ENCODE results near the gene DNAJB8. TPM values are rescaled to one million over a fixed set of nuclear protein-coding genes. Genes with fewer than 3 reads are reported as not detected.

DNAJB8 gene
- polyA plus RNA-seq, 2 of the 4 experiments (the other 2 are of a cell fraction), result not detected

DNA sequence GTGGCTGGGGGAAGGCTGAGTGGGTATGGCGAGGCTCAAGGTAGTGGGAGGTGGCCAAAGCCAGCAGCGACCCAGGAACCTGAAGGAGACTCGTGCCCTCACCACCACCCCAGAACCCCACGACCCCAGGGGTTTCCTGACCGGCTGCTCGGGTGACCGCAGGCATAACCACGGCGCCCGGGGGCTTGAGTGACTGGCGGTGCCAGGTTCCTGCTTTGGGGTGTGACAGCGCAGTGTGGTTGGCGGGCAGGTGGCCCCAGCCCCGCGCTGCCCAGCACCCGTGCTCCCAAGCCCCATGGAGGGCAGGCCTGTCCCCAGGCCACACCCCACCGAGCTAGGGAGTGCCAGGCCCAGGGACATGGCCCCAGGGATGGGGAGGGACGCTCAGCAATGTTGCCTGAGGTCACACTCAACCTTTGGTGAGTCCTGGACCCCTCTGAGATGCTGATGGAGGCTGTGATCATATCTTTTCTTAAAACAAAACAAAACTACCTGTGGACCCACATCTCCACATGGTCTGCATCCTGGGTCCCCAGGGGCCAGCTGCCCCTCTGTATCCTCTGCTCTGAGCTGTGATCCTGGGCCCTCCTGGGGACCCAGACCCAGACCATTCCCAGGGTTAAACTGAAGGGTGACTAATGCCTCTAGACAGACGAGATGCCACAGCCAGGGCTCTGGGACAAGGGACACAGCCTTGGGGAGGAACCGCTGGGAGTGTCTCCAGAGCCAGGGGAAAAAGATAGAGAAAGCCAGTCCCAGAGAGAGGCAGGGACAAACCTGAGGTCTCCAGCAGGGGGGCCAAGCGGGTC lies 13.0 kb downstream of the DNAJB8 start (continued):
- no peak for TF ChIP-seq TP53 (CRISPR knock-in tag; IDR thresholded peaks at IDR 0.05)
- TF ChIP-seq KDM5A (IDR thresholded peaks at IDR 0.05), result no peak

DNA sequence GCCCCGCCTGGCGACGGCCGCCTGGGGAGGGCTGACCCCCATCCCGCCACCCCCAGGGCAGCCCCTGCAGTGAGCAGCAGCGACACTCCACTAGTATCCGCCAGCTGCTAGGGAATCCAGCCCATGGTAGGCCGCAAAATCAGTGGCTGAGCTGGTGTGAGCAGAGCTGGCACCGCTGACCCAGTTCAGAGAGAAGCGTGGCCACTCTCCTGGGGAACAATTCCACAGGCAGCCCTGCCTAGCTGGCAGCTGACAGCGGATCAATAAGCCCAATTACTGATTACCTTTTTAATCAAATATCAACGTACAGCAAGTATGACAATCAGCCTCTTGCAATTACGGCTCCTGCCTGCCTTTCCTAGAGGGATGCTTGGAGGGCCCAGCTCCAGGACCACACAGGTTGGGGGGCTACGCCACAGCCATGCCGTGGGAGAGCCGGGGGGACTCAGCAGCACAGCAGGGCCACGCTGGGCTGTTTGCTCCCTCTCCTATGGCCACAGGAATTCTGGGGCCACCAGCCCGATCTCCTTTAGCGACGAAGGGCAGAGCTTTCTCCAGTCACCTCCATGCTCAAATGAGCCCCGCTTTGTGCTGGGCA lies 13.9 kb downstream of the DNAJB8 start:
- no peaks in the 10 kb centered on the region for H3K4me1 ChIP-seq
- CTCF ChIA-PET, result interaction anchor here (1.1 kb wide), 1 partner anchor 156 kb away, joined by 3 read pairs; no protein-coding TSS in a partner anchor
- DNase-seq (ENCODE audit: low read depth in 1 of 2, low spot score in 1 of 2) (no peak), ATAC-seq (no peak), FAIRE-seq (no peak)
- no peak overlapping the region for H3K4me3 ChIP-seq
- TF ChIP-seq KDM5A (IDR thresholded peaks at IDR 0.05), result no peak
- TF ChIP-seq CHD2 (IDR thresholded peaks at IDR 0.05; ENCODE audit: low read length, partially characterized antibody), result no peak
- no peak for TF ChIP-seq HOXB5 (CRISPR knock-in tag; IDR thresholded peaks at IDR 0.05)
- TF ChIP-seq NPAS2 (CRISPR knock-in tag; IDR thresholded peaks at IDR 0.05; ENCODE audit: borderline replicate concordance), result no peak
- TF ChIP-seq, protein P1, sequence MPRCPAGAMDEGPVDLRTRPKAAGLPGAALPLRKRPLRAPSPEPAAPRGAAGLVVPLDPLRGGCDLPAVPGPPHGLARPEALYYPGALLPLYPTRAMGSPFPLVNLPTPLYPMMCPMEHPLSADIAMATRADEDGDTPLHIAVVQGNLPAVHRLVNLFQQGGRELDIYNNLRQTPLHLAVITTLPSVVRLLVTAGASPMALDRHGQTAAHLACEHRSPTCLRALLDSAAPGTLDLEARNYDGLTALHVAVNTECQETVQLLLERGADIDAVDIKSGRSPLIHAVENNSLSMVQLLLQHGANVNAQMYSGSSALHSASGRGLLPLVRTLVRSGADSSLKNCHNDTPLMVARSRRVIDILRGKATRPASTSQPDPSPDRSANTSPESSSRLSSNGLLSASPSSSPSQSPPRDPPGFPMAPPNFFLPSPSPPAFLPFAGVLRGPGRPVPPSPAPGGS (IDR thresholded peaks at IDR 0.05), result no peak
- TF ChIP-seq RFX5 (IDR thresholded peaks at IDR 0.05), result no peak
- no peak for TF ChIP-seq ESRRA (IDR thresholded peaks at IDR 0.05; ENCODE audit: borderline replicate concordance, low read length)
- no peak for TF ChIP-seq POLR2AphosphoS2 (conservative IDR thresholded peaks at IDR 0.05; ENCODE audit: low read length)
- no peak for TF ChIP-seq JUN (IDR thresholded peaks at IDR 0.05)
- TF ChIP-seq EHMT2 (IDR thresholded peaks at IDR 0.05; ENCODE audit: low read depth), result no peak
- TF ChIP-seq, protein P2, sequence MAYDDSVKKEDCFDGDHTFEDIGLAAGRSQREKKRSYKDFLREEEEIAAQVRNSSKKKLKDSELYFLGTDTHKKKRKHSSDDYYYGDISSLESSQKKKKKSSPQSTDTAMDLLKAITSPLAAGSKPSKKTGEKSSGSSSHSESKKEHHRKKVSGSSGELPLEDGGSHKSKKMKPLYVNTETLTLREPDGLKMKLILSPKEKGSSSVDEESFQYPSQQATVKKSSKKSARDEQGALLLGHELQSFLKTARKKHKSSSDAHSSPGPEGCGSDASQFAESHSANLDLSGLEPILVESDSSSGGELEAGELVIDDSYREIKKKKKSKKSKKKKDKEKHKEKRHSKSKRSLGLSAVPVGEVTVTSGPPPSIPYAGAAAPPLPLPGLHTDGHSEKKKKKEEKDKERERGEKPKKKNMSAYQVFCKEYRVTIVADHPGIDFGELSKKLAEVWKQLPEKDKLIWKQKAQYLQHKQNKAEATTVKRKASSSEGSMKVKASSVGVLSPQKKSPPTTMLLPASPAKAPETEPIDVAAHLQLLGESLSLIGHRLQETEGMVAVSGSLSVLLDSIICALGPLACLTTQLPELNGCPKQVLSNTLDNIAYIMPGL (CRISPR knock-in tag; IDR thresholded peaks at IDR 0.05; ENCODE audit: borderline replicate concordance), result no peak
- no peak for TF ChIP-seq HOXB13 (CRISPR knock-in tag; IDR thresholded peaks at IDR 0.05; ENCODE audit: low read depth)
- TF ChIP-seq NFE2L2 (conservative IDR thresholded peaks at IDR 0.05; ENCODE audit: low read length), result no peak
- no peak for TF ChIP-seq SMC3 (IDR thresholded peaks at IDR 0.05)
- no peaks in the 10 kb centered on the region for H3K9me3 ChIP-seq
- 66% methylated on average over 9 of the region's 21 CpGs for WGBS (ENCODE audit: missing lambda C conversion rate)
- POLR2A ChIA-PET, result no interaction called here
- no peak overlapping the region for H3K27ac ChIP-seq
- no peak overlapping the region for H3K4me2 ChIP-seq

DNA sequence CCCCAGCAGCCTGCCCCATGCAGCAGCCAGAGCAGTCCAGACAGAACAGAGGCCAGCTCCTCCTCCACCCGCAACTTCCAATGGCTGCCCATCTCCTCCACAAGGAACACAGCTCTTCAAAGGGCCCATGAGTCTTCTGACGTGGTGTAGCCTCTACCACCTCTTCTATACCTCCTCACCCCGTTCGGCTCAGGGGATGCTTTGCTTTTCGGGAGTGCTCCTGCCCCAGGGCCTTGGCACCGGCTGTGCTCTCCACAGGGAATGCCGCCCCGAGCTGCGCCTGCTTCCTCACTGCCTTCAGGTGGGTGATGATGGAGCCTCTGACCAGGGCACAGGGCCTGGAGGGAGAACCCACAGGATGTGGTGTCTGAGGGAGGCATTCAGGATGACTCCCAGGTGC lies 14.6 kb downstream of the DNAJB8 start:
- Histone ChIP-seq H3K4me2 (no peak overlapping the region), H3K27ac (no peak overlapping the region), H3K4me3 (no peak overlapping the region), H3K9me3 (no peaks in the 10 kb centered on the region), H3K4me1 (no peaks in the 10 kb centered on the region)
- ChIA-PET CTCF (no interaction called here), POLR2A (no interaction called here)
- 58% methylated on average over 7 of the region's 9 CpGs for WGBS (ENCODE audit: missing lambda C conversion rate)
- FAIRE-seq (no peak), DNase-seq (ENCODE audit: low read depth in 1 of 2, low spot score in 1 of 2) (no peak), ATAC-seq (no peak)
- TF ChIP-seq CBX8 (IDR thresholded peaks at IDR 0.05) (no peak), CBX2 (IDR thresholded peaks at IDR 0.05; ENCODE audit: borderline replicate concordance, low read depth) (no peak), RARB (CRISPR knock-in tag; IDR thresholded peaks at IDR 0.05) (no peak), EHF (CRISPR knock-in tag; IDR thresholded peaks at IDR 0.05) (no peak), PHF8 (IDR thresholded peaks at IDR 0.05; ENCODE audit: borderline replicate concordance, low read depth) (no peak), KDM1A (IDR thresholded peaks at IDR 0.05; ENCODE audit: low read depth) (no peak), CEBPB (IDR thresholded peaks at IDR 0.05) (no peak), EP300 (IDR thresholded peaks at IDR 0.05) (no peak), RNF2 (IDR thresholded peaks at IDR 0.05; ENCODE audit: borderline replicate concordance, low read depth) (no peak), TP53 (CRISPR knock-in tag; IDR thresholded peaks at IDR 0.05) (no peak), HOXA7 (CRISPR knock-in tag; IDR thresholded peaks at IDR 0.05) (no peak), ZC3H11A (IDR thresholded peaks at IDR 0.05) (no peak), CHD4 (IDR thresholded peaks at IDR 0.05; ENCODE audit: borderline replicate concordance) (no peak), ZFP36 (IDR thresholded peaks at IDR 0.05; ENCODE audit: borderline replicate concordance, partially characterized antibody) (no peak)
- TF ChIP-seq, protein P3, sequence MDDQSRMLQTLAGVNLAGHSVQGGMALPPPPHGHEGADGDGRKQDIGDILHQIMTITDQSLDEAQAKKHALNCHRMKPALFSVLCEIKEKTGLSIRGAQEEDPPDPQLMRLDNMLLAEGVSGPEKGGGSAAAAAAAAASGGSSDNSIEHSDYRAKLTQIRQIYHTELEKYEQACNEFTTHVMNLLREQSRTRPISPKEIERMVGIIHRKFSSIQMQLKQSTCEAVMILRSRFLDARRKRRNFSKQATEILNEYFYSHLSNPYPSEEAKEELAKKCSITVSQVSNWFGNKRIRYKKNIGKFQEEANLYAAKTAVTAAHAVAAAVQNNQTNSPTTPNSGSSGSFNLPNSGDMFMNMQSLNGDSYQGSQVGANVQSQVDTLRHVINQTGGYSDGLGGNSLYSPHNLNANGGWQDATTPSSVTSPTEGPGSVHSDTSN (IDR thresholded peaks at IDR 0.05), result no peak
- TF ChIP-seq, protein P1 (IDR thresholded peaks at IDR 0.05), result no peak
- TF ChIP-seq, protein P4, sequence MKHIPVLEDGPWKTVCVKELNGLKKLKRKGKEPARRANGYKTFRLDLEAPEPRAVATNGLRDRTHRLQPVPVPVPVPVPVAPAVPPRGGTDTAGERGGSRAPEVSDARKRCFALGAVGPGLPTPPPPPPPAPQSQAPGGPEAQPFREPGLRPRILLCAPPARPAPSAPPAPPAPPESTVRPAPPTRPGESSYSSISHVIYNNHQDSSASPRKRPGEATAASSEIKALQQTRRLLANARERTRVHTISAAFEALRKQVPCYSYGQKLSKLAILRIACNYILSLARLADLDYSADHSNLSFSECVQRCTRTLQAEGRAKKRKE (CRISPR knock-in tag; IDR thresholded peaks at IDR 0.05; ENCODE audit: low read depth), result no peak

Data from A549 (cell line).